Osteocyte (in vitro differentiated cells): ENCODE measurements around the gene FAM131C. TPM values are rescaled to one million over a fixed set of nuclear protein-coding genes. Genes with fewer than 3 reads are reported as not detected.

Experiments
- DNase-seq: peaks from one replicate; pipeline ENCODE4 v3.0.0; 2021; ENCODE audit warnings: mixed read lengths; ENCODE audit not compliant: unreplicated experiment; ENCODE audit errors: extremely low spot score
- H3K27ac Mint-ChIP-seq: one replicate; pipeline ENCODE4 v1.8.0; 2021; ENCODE audit warnings: mild to moderate bottlenecking, mixed read lengths; ENCODE audit not compliant: unreplicated experiment
- H3K27me3 Mint-ChIP-seq: one replicate; pipeline ENCODE4 v1.8.0; 2021; ENCODE audit warnings: mixed read lengths; ENCODE audit not compliant: unreplicated experiment
- H3K36me3 Mint-ChIP-seq: one replicate; pipeline ENCODE4 v1.8.0; 2021; ENCODE audit warnings: mixed read lengths; ENCODE audit not compliant: unreplicated experiment
- H3K4me1 Mint-ChIP-seq: one replicate; pipeline ENCODE4 v1.8.0; 2021; ENCODE audit warnings: mixed read lengths; ENCODE audit not compliant: unreplicated experiment
- H3K4me3 Mint-ChIP-seq: one replicate; pipeline ENCODE4 v1.8.0; 2021; ENCODE audit warnings: mild to moderate bottlenecking, moderate library complexity, mixed read lengths; ENCODE audit not compliant: unreplicated experiment
- H3K9me3 Mint-ChIP-seq: one replicate; pipeline ENCODE4 v1.8.0; 2021; ENCODE audit warnings: mixed read lengths; ENCODE audit not compliant: unreplicated experiment
- long read RNA-seq: library from polyadenylated mRNA; unstranded; transcript quantifications from one replicate; pipeline ENCODE4 v2.0.0, GENCODE V29; 2021
- total RNA-seq: library from RNA; stranded (reverse); gene quantifications from 2 replicates; pipeline ENCODE4 v1.2.1, GENCODE V29; 2021
- TF ChIP-seq, protein P1 (sequence below): fragments of 200-600 bp; sonication (generic); IDR thresholded peaks from 2 replicates; pipeline ENCODE4 v1.5.0; 2021; ENCODE audit warnings: antibody characterized with exemption, mild to moderate bottlenecking, moderate library complexity

The FAM131C gene, protein sequence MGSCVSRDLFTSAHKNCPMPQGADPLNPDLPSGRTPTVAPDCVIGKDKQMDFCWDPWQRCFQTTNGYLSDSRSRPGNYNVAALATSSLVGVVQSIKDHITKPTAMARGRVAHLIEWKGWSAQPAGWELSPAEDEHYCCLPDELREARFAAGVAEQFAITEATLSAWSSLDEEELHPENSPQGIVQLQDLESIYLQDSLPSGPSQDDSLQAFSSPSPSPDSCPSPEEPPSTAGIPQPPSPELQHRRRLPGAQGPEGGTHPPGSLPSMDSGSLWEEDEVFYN
- total RNA-seq: 0.73 and 1.2 TPM in 2 replicates
- long read RNA-seq: 0 reads

DNA sequence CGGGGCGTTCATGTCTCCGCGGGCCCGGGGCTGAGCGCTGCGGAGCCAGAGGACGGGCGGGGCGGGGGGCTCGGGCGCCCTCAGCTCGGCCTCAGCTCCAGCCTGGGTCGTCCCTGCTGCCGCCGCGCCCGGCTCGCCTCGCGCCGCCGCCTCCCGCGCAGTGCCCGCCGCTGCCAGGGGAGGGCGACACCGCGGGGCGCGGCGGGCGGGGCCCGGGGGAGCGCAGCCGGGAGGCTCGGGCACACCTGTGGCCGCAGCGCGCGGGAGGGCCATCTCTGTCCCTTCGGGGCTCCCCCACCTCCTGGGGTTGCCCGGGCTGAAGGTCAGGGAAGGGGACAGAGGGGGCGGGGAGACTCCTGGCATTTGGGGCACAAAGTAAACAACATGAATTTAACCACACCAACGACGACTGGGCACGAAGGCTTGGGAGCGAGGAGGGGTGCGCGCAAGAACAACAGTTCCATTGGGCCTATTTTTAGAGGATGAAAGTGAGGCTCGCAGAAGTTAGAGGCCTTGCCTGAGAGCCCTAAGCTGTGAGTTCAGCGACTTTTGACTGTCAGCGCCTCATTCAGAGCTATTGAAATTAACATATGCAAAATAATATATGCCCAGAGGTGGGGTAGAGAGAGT is at the start of gene FAM131C:
Gene FAM131C, minus strand, starts transcription at position 162 of the 630 bp plus-strand sequence. CDS start 209 bp downstream, outside the sequence.
- Mint-ChIP-seq H3K36me3 (no peaks in the 10 kb centered on the region), H3K4me1 (peaks cover 24% of the 10 kb centered on the region), H3K9me3 (no peaks in the 10 kb centered on the region), H3K27me3 (no peaks in the 10 kb centered on the region), H3K27ac (no peak within 1 kb of the TSS), H3K4me3 (peak within 1 kb of the TSS; percentile 70)
- no peak for DNase-seq
- TF ChIP-seq, protein P1, sequence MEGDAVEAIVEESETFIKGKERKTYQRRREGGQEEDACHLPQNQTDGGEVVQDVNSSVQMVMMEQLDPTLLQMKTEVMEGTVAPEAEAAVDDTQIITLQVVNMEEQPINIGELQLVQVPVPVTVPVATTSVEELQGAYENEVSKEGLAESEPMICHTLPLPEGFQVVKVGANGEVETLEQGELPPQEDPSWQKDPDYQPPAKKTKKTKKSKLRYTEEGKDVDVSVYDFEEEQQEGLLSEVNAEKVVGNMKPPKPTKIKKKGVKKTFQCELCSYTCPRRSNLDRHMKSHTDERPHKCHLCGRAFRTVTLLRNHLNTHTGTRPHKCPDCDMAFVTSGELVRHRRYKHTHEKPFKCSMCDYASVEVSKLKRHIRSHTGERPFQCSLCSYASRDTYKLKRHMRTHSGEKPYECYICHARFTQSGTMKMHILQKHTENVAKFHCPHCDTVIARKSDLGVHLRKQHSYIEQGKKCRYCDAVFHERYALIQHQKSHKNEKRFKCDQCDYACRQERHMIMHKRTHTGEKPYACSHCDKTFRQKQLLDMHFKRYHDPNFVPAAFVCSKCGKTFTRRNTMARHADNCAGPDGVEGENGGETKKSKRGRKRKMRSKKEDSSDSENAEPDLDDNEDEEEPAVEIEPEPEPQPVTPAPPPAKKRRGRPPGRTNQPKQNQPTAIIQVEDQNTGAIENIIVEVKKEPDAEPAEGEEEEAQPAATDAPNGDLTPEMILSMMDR: peak; percentile 52

DNA sequence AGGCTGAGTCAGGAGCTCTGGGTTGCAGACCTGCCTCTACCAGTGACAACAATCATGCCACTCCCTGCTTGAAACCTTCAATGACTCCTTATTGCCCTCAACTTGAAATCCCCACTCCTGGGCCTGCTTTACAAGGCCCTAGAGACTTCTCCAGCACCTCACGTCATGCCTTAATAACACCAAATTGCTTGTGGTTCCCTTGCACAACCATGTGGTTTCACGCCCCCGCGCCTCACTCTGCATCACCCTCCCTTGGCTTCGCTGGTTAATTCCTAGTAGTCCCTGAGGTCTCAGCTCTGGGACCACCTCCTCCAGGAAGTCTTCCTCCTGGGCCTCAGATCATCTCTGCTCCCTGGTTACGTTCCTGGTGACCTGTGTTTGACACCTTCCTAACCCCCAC is 49.5 kb upstream of the FAM131C start:
- TF ChIP-seq, protein P1: no peak
- H3K27me3 Mint-ChIP-seq: no peaks in the 10 kb centered on the region
- H3K27ac Mint-ChIP-seq: peak overlapping the region; percentile 55
- H3K4me1 Mint-ChIP-seq: peaks cover 41% of the 10 kb centered on the region
- DNase-seq: no peak
- H3K36me3 Mint-ChIP-seq: peaks cover 38% of the 10 kb centered on the region
- H3K4me3 Mint-ChIP-seq: no peak overlapping the region
- no peaks in the 10 kb centered on the region for H3K9me3 Mint-ChIP-seq

DNA sequence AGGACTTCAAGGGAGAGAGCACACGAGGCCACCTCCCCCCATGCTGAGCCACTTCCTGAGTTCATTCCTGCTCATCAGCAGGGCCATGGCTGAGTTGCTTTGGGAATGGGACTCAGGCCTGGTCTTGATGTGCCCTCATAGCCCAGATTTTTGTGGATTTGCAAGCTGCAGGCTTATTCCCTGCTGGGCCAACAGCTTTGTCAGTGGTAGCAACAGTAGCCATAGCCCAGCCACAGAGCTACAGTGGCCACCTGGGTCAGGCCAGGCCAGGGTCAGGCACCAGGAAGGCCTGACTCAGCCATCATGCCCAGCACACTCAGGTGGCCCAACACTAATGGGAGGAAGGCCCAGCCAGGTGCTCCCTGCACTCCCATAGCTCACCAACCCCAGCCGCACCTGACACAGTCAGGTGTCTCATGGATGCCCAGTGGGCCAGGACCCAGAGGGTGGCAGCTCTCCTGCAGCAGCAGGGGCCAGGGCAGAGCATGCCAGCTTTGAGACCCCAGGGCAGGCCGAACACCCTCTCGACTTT is 49.0 kb upstream of the FAM131C start:
- peaks cover 41% of the 10 kb centered on the region for H3K4me1 Mint-ChIP-seq
- peaks cover 36% of the 10 kb centered on the region for H3K36me3 Mint-ChIP-seq
- H3K4me3 Mint-ChIP-seq: no peak overlapping the region
- no peaks in the 10 kb centered on the region for H3K9me3 Mint-ChIP-seq
- TF ChIP-seq, protein P1: no peak
- peak overlapping the region; percentile 55 for H3K27ac Mint-ChIP-seq
- DNase-seq: no peak
- H3K27me3 Mint-ChIP-seq: no peaks in the 10 kb centered on the region

DNA sequence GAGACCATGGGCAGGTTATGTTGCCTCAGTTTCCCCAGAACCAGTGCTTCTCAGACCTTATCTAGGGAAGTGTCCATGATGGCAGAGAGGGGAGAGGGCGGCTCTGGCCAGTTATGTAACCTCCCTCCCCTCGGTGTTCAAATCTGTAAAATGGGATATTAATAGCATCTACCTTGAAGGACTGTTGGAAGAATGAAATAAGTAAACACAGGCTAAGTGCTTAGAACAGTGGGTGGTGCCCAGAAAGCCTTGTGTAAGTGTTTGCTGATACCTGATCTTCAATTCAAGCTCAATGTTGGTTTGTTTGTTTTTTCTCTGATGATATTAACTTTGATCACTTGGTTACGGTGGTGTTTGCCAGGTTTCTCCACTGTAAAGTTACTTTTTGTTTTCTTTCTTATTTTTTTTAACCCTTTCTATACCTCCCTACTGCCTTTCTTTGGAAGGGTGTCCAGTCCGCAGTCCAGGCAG is 47.5 kb upstream of the FAM131C start:
- Mint-ChIP-seq H3K4me1 (peaks cover 45% of the 10 kb centered on the region), H3K27me3 (no peaks in the 10 kb centered on the region), H3K36me3 (peaks cover 25% of the 10 kb centered on the region), H3K27ac (no peak overlapping the region), H3K9me3 (no peaks in the 10 kb centered on the region), H3K4me3 (no peak overlapping the region)
- no peak for DNase-seq
- TF ChIP-seq, protein P1: no peak

DNA sequence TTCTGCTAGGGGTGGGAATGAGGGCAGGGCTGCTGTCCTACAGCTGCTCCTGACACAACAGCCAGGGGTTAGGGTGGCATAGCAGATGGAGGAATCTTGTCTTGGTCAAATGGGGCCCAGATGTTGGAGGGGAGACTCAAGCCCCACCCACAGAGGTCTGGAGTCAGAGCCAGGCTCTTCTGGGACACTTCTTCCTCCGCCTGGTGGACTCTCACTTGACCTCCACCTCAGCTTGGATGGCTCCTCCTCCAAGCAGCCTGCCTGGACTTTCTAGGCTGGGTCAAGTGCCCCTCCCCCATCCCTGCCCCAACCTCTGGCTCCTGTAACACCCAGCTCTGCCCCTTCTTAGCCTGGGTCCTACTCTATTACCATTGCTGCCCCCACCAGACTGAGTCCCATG is 47.0 kb upstream of the FAM131C start:
- TF ChIP-seq, protein P1: no peak
- no peaks in the 10 kb centered on the region for H3K27me3 Mint-ChIP-seq
- H3K27ac Mint-ChIP-seq: no peak overlapping the region
- peaks cover 45% of the 10 kb centered on the region for H3K4me1 Mint-ChIP-seq
- no peaks in the 10 kb centered on the region for H3K9me3 Mint-ChIP-seq
- no peak overlapping the region for H3K4me3 Mint-ChIP-seq
- DNase-seq: no peak
- peaks cover 20% of the 10 kb centered on the region for H3K36me3 Mint-ChIP-seq
